H1 (cell line): ENCODE data around the gene TCEA2.

Experiments
- POLR2AphosphoS5 ChIP-seq: IDR thresholded peaks from 2 replicates; pipeline ENCODE4 v1.6.1; 2011; ENCODE audit warnings: low read depth, low read length
- RAD21 ChIP-seq, 2 experiments: IDR thresholded peaks in 1 of 2; conservative IDR thresholded peaks in 1 of 2; 2 replicates each; pipeline ENCODE4 v1.6.1; 2011; ENCODE audit warnings: low read depth in 2 of 2, low read length in 2 of 2, improper control_type of control experiment in 1 of 2, inconsistent platforms in 1 of 2, mild to moderate bottlenecking in 1 of 2, moderate library complexity in 1 of 2
- RXRA ChIP-seq: IDR thresholded peaks from 2 replicates; pipeline ENCODE4 v1.6.1; 2011; ENCODE audit warnings: low read depth, mild to moderate bottlenecking, low read length, moderate library complexity; ENCODE audit not compliant: insufficient read depth
- YY1 ChIP-seq: IDR thresholded peaks from 2 replicates; pipeline ENCODE4 v1.6.1; 2011; ENCODE audit warnings: low read depth, mild to moderate bottlenecking, low read length

DNA sequence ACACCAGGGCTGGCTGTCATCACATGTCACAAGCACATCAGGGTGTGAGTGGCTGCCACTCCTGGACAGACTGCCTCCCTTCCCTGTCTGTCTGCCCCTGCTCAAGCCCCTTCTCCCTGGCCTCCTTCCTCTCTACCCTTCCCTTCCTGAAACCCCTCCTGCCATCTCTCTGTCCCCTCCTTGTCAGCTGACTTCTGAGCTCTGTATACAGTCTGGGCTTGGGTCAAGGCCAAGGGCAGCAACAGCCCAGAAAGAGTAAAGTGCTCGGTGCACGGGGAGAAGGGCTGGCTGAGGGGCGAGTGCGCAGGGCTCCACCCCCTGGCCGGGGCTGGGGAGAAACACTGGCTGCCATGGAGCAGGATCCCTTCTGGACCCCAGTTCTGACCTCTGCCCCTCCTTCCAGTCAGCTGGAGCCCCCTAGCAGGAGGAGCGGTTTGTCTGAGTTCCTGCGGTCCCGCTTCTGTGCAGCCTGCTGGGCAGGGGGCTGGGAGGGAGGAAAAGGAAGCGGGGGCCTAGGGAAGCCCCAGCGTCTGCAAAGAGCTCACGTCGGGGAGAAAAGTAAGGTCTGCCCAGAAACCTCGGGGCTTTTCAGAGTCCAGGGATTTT is 19.2 kb downstream of the TCEA2 start:
- TF ChIP-seq POLR2AphosphoS5 (no peak), YY1 (no peak), RXRA (no peak), RAD21 (IDR thresholded peaks at IDR 0.05 in 1 of 2, conservative IDR thresholded peaks at IDR 0.05 in 1 of 2; ENCODE audit: low read depth in 2 of 2, low read length in 2 of 2) (no peak)
